ENCODE measurements around the gene GMPR2. TPM values are rescaled to one million over a fixed set of nuclear protein-coding genes. Genes with fewer than 3 reads are reported as not detected.

GMPR2 gene
- 40.8 and 41.4 TPM in 2 replicates for total RNA-seq

- Mint-ChIP-seq H3K27ac (peak within 1 kb of the TSS; percentile 91), H3K4me3 (peak within 1 kb of the TSS; percentile 93), H3K27me3 (ENCODE audit: insufficient read depth) (no peaks in the 10 kb centered on the region), H3K36me3 (ENCODE audit: low read depth) (peaks cover 35% of the 10 kb centered on the region), H3K9me3 (no peaks in the 10 kb centered on the region), H3K4me1 (ENCODE audit: low read depth) (peaks cover 50% of the 10 kb centered on the region)
- intact Hi-C loops (cut with micrococcal nuclease), result loop anchor here (1.0 to 10.0 kb wide), 12 partner anchors 9 to 1138 kb away; partner anchors contain the start of genes ACIN1, C14orf119, IPO4 and IRF9
- DNase-seq (ENCODE audit: low spot score), result no peak
Observed at GRCh38 chr14:24232645-24233537, at the start of gene GMPR2. Gene GMPR2 (plus strand): TSS chr14:24232929. CDS start chr14:24233254, 325 bp downstream.

GRCh38 chr14:24183014-24183481 lies 49.7 kb upstream of the GMPR2 start:
- Mint-ChIP-seq H3K36me3 (ENCODE audit: low read depth) (peaks cover 63% of the 10 kb centered on the region), H3K4me1 (ENCODE audit: low read depth) (peaks cover 12% of the 10 kb centered on the region), H3K4me3 (no peak overlapping the region), H3K9me3 (no peaks in the 10 kb centered on the region), H3K27ac (no peak overlapping the region), H3K27me3 (ENCODE audit: insufficient read depth) (no peaks in the 10 kb centered on the region)
- no peak for DNase-seq (ENCODE audit: low spot score)
- intact Hi-C loops (cut with micrococcal nuclease), result no loop called here

GRCh38 chr14:24184104-24184970 lies 48.4 kb upstream of the GMPR2 start:
- H3K4me1 Mint-ChIP-seq (ENCODE audit: low read depth), result peaks cover 18% of the 10 kb centered on the region

GRCh38 chr14:24185026-24185425 lies 47.7 kb upstream of the GMPR2 start:
- H3K4me3 Mint-ChIP-seq, result no peak overlapping the region
- intact Hi-C loops (cut with micrococcal nuclease), result no loop called here
- H3K36me3 Mint-ChIP-seq (ENCODE audit: low read depth), result peaks cover 51% of the 10 kb centered on the region
- no peaks in the 10 kb centered on the region for H3K9me3 Mint-ChIP-seq
- DNase-seq (ENCODE audit: low spot score), result no peak
- H3K27me3 Mint-ChIP-seq (ENCODE audit: insufficient read depth), result no peaks in the 10 kb centered on the region
- H3K4me1 Mint-ChIP-seq (ENCODE audit: low read depth), result peaks cover 21% of the 10 kb centered on the region
- no peak overlapping the region for H3K27ac Mint-ChIP-seq

More at GRCh38 chr14:24184104-24184970, 48.4 kb upstream of the GMPR2 start:
- H3K27me3 Mint-ChIP-seq (ENCODE audit: insufficient read depth), result no peaks in the 10 kb centered on the region
- H3K36me3 Mint-ChIP-seq (ENCODE audit: low read depth), result peaks cover 54% of the 10 kb centered on the region
- no peak for DNase-seq (ENCODE audit: low spot score)
- H3K27ac Mint-ChIP-seq, result no peak overlapping the region
- no peaks in the 10 kb centered on the region for H3K9me3 Mint-ChIP-seq
- H3K4me3 Mint-ChIP-seq, result no peak overlapping the region
- intact Hi-C loops (cut with micrococcal nuclease), result no loop called here

GRCh38 chr14:24185741-24186140 lies 47.0 kb upstream of the GMPR2 start:
- H3K27me3 Mint-ChIP-seq (ENCODE audit: insufficient read depth), result no peaks in the 10 kb centered on the region
- no peaks in the 10 kb centered on the region for H3K9me3 Mint-ChIP-seq
- no peak overlapping the region for H3K27ac Mint-ChIP-seq
- H3K36me3 Mint-ChIP-seq (ENCODE audit: low read depth), result peaks cover 48% of the 10 kb centered on the region
- peaks cover 25% of the 10 kb centered on the region for H3K4me1 Mint-ChIP-seq (ENCODE audit: low read depth)
- DNase-seq (ENCODE audit: low spot score), result no peak
- intact Hi-C loops (cut with micrococcal nuclease), result no loop called here
- no peak overlapping the region for H3K4me3 Mint-ChIP-seq

- Mint-ChIP-seq H3K4me3 (peak overlapping the region; percentile 91), H3K36me3 (ENCODE audit: low read depth) (peaks cover 51% of the 10 kb centered on the region), H3K9me3 (no peaks in the 10 kb centered on the region), H3K27me3 (ENCODE audit: insufficient read depth) (no peaks in the 10 kb centered on the region), H3K27ac (peak overlapping the region; percentile 47), H3K4me1 (ENCODE audit: low read depth) (peaks cover 30% of the 10 kb centered on the region)
- intact Hi-C loops (cut with micrococcal nuclease), result no loop called here
- no peak for DNase-seq (ENCODE audit: low spot score)
Observed at GRCh38 chr14:24186831-24187538, 45.7 kb upstream of the GMPR2 start.

- Mint-ChIP-seq H3K9me3 (no peaks in the 10 kb centered on the region), H3K4me1 (ENCODE audit: low read depth) (peaks cover 36% of the 10 kb centered on the region), H3K4me3 (peak overlapping the region; percentile 91), H3K36me3 (ENCODE audit: low read depth) (peaks cover 51% of the 10 kb centered on the region), H3K27ac (peak overlapping the region; percentile 23), H3K27me3 (ENCODE audit: insufficient read depth) (no peaks in the 10 kb centered on the region)
- intact Hi-C loops (cut with micrococcal nuclease), result no loop called here
- no peak for DNase-seq (ENCODE audit: low spot score)
Observed at GRCh38 chr14:24187539-24187915, 45.2 kb upstream of the GMPR2 start.

GRCh38 chr14:24188251-24189058 lies 44.3 kb upstream of the GMPR2 start, which contains the start of gene IPO4:
Gene IPO4 (minus strand): TSS chr14:24188816. CDS start chr14:24188787, 29 bp downstream.
- Mint-ChIP-seq H3K4me3 (peak within 1 kb of the TSS; percentile 91), H3K27me3 (ENCODE audit: insufficient read depth) (no peaks in the 10 kb centered on the region), H3K27ac (peak within 1 kb of the TSS; percentile 86), H3K4me1 (ENCODE audit: low read depth) (peaks cover 42% of the 10 kb centered on the region), H3K9me3 (no peaks in the 10 kb centered on the region), H3K36me3 (ENCODE audit: low read depth) (peaks cover 49% of the 10 kb centered on the region)
- intact Hi-C loops (cut with micrococcal nuclease), result loop anchor here (1.0 to 2.0 kb wide), 9 partner anchors 8 to 254 kb away; partner anchors contain the start of genes CHMP4A, GMPR2, IRF9 and NEDD8
- DNase-seq (ENCODE audit: low spot score), result peak; percentile 93

- intact Hi-C loops (cut with micrococcal nuclease), result loop anchor here (2.0 kb wide), 2 partner anchors 54 to 254 kb away; partner anchors contain the start of genes SDR39U1 and TINF2
- no peaks in the 10 kb centered on the region for H3K9me3 Mint-ChIP-seq
- peak overlapping the region; percentile 86 for H3K27ac Mint-ChIP-seq
- H3K36me3 Mint-ChIP-seq (ENCODE audit: low read depth), result peaks cover 48% of the 10 kb centered on the region
- H3K4me3 Mint-ChIP-seq, result peak overlapping the region; percentile 91
- peaks cover 45% of the 10 kb centered on the region for H3K4me1 Mint-ChIP-seq (ENCODE audit: low read depth)
- DNase-seq (ENCODE audit: low spot score), result no peak
- H3K27me3 Mint-ChIP-seq (ENCODE audit: insufficient read depth), result no peaks in the 10 kb centered on the region
Observed at GRCh38 chr14:24189059-24189375, 43.7 kb upstream of the GMPR2 start.

- no peak overlapping the region for H3K4me3 Mint-ChIP-seq
- H3K4me1 Mint-ChIP-seq (ENCODE audit: low read depth), result peaks cover 50% of the 10 kb centered on the region
- peak overlapping the region; percentile 86 for H3K27ac Mint-ChIP-seq
- no peaks in the 10 kb centered on the region for H3K9me3 Mint-ChIP-seq
- H3K27me3 Mint-ChIP-seq (ENCODE audit: insufficient read depth), result no peaks in the 10 kb centered on the region
- H3K36me3 Mint-ChIP-seq (ENCODE audit: low read depth), result peaks cover 48% of the 10 kb centered on the region
- no peak for DNase-seq (ENCODE audit: low spot score)
- intact Hi-C loops (cut with micrococcal nuclease), result loop anchor here (2.0 kb wide), 2 partner anchors 53 to 253 kb away; partner anchors contain the start of genes SDR39U1 and TINF2
Observed at GRCh38 chr14:24189460-24189859, 43.3 kb upstream of the GMPR2 start.

- no peak for DNase-seq (ENCODE audit: low spot score)
- intact Hi-C loops (cut with micrococcal nuclease), result no loop called here
- Mint-ChIP-seq H3K36me3 (ENCODE audit: low read depth) (peaks cover 47% of the 10 kb centered on the region), H3K4me1 (ENCODE audit: low read depth) (peaks cover 56% of the 10 kb centered on the region), H3K9me3 (no peaks in the 10 kb centered on the region), H3K4me3 (no peak overlapping the region), H3K27ac (no peak overlapping the region), H3K27me3 (ENCODE audit: insufficient read depth) (no peaks in the 10 kb centered on the region)
Observed at GRCh38 chr14:24190416-24190815, 42.3 kb upstream of the GMPR2 start.

All from activated T-helper 1 cell treated with anti-CD3 and anti-CD28 coated beads, Interleukin-12 subunit alpha, Interleukin-12 subunit beta, Interleukin-2, Interleukin-4 antibody, amounts not matched to agents 30 ng/mL and 10 ng/mL and 1 ng/mL, durations not matched to agents 14 hours and 24 hours and 36 hours (primary cell).